ENCODE measurements around the gene SGIP1.

DNA sequence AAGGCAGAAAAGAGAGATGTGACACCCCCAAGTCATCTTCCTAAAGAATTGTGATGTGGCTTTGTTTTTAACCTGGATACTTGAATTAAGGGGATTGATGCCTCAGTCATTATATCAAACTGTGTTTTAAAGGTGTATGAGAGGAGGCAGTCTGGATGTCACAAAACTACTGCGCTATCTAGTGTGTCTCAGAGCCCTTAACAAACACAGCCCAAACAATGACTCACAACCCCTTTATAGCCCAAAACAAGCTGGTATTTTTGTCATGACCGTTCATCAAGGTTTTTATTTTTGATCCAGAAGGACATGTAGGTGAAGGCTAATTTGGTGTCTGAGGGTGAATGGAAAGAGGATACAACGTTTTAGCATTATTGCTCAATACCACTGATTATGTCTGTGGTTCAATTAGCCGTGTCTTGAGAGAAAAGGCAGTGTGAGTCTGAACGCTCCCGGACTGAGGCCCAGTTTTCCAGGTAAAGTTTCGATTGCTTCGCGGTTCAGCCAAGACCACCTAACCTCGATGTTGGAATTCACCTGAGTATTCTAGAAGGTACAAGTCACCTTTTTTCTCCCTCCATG is 71.6 kb downstream of the SGIP1 start:
- no peak for TF ChIP-seq GABPA (IDR thresholded peaks at IDR 0.05; ENCODE audit: borderline replicate concordance, insufficient read depth, low read length)
- TF ChIP-seq POLR2A (IDR thresholded peaks at IDR 0.05; ENCODE audit: control extremely low read depth in 1 of 2, low read depth in 2 of 2, low read length in 2 of 2) = no peak
- TF ChIP-seq RXRA (IDR thresholded peaks at IDR 0.05; ENCODE audit: insufficient read depth, low read depth, low read length) = no peak
- TF ChIP-seq KDM1A (IDR thresholded peaks at IDR 0.05; ENCODE audit: borderline replicate concordance, low read length) = no peak
